Fibroblast of skin of abdomen (primary cell): ENCODE measurements around the gene OR11A1.

ENCODE experiments used
- DNase-seq: peaks from one replicate; pipeline ENCODE4 v3.0.0-alpha.2; 2013

OR11A1 gene

DNA sequence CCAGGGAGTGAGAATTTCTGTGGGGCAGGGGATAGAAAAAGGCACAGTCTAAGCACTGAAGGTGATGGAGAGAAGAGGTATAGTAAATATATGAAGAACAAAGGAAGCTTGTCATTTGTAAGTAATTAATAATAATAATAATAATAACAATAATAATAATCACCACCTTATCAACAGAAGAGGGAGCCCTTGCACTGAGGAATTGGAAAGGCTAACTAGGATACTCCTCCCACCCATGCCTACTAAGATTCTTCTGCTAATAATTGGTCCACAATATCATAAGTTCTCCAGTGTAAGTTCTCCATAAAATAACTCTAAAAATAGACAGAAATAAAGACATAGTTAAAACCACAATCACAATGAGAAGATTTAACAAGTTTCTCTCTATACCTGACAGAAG lies 80.9 kb downstream of the OR11A1 start:
- no peak for DNase-seq
